ENCODE measurements around the gene MYL5. TPM values are rescaled to one million over a fixed set of nuclear protein-coding genes. Genes with fewer than 3 reads are reported as not detected.

MYL5 gene
- total RNA-seq, 1 experiment from 2014 or later = 18.0 TPM

DNA sequence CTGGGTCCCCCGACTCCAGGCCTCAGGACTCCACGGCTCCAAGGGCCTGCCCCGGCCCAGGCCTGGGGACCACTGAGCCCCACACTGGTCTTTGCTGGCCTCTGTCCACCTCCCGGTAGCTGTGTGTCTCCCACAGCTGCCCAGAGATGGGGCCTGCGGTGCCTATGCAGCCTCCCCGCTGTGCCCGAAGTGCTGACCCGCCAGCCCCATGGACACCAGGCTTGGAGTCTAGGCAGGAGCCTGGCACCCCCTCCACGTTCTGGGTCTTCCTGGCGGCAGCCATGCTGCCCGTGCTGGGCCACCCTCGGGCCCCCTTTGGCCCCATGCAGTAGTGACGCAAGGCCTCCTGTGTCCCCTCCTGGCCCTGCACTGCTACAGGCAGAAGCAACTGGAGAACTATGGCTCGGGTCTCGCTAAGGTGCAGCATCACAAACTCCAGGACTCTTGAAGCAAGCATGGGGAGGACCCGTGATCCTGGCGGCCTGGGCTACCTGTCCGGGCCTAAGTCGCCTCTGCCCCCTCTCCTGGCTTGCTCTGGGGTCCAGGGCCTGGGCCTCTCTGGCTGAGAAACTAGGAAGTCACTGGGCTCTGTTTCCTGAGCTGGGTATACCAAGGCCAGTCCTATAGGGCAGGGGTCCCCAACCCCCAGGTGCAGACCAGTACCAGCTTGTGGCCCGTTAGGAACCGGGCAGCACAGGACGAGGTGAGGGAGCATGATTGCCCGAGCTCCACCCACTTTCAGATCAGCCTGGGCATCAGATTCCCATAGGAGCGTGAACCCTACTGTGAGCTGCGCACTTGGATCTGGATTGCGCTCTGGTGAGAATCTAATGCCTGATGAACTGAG is 917 bp downstream of the MYL5 start:
- no peak overlapping the region for H4K8ac ChIP-seq (replicated peaks; ENCODE audit: insufficient read length, low read depth, low read length)
- Mint-ChIP-seq H3K36me3 (ENCODE audit: insufficient read depth in 1 of 3, low read depth in 3 of 3) (peaks cover 21 to 31% (median 29%) of the 10 kb centered on the region in 3 experiments), H3K4me1 (peaks cover 6 to 13% of the 10 kb centered on the region in 2 experiments), H3K27me3 (ENCODE audit: low read depth) (peaks cover 9% of the 10 kb centered on the region), H3K27ac (no peak overlapping the region), H3K4me3 (peak overlapping the region; percentile 93 to 96), H3K9me3 (no peaks in the 10 kb centered on the region; a peak in 1 of 5 replicates)
- no peak overlapping the region for H3K4ac ChIP-seq (ENCODE audit: low read depth, low read length)
- no peak overlapping the region for H2AFZ ChIP-seq (ENCODE audit: low read length)
- no peak overlapping the region for H2BK15ac ChIP-seq (ENCODE audit: low read depth, low read length)
- H2BK12ac ChIP-seq (ENCODE audit: insufficient read length, low read depth, low read length) = no peak overlapping the region
- no peak overlapping the region for H2AK5ac ChIP-seq (ENCODE audit: insufficient read length, low read length)
- TF ChIP-seq, protein P1, sequence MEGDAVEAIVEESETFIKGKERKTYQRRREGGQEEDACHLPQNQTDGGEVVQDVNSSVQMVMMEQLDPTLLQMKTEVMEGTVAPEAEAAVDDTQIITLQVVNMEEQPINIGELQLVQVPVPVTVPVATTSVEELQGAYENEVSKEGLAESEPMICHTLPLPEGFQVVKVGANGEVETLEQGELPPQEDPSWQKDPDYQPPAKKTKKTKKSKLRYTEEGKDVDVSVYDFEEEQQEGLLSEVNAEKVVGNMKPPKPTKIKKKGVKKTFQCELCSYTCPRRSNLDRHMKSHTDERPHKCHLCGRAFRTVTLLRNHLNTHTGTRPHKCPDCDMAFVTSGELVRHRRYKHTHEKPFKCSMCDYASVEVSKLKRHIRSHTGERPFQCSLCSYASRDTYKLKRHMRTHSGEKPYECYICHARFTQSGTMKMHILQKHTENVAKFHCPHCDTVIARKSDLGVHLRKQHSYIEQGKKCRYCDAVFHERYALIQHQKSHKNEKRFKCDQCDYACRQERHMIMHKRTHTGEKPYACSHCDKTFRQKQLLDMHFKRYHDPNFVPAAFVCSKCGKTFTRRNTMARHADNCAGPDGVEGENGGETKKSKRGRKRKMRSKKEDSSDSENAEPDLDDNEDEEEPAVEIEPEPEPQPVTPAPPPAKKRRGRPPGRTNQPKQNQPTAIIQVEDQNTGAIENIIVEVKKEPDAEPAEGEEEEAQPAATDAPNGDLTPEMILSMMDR (conservative IDR thresholded peaks at IDR 0.05) = no peak
- H3K56ac ChIP-seq (ENCODE audit: insufficient read length, low read depth, low read length) = no peak overlapping the region
- peaks cover 14% of the 10 kb centered on the region for H3K23me2 ChIP-seq (ENCODE audit: insufficient read length, low read depth, low read length, poor library complexity, severe bottlenecking)
- peaks cover 4% of the 10 kb centered on the region for H4K20me1 ChIP-seq (ENCODE audit: control insufficient read depth, insufficient read depth, insufficient read length)
- WGBS (ENCODE audit: extremely low coverage, insufficient read length, low lambda C conversion rate) = no CpG with 5 or more reads among the region's 26 CpGs
- H4K91ac ChIP-seq (ENCODE audit: insufficient read length, low read depth, low read length) = no peak overlapping the region
- H3K4me1 ChIP-seq (ENCODE audit: insufficient read depth, low read length) = 0 out of 2 replicates have a peak, but pooled peaks cover 3% of the 10 kb centered on the region
- H3T11ph ChIP-seq (ENCODE audit: low read length) = no peak overlapping the region
- H3K9ac ChIP-seq (ENCODE audit: extremely low read depth, insufficient read length, low read length) = peak overlapping the region; percentile 34
- no peak overlapping the region for H2BK120ac ChIP-seq (ENCODE audit: low read depth, low read length, poor library complexity, severe bottlenecking)
- H3K79me1 ChIP-seq (ENCODE audit: insufficient read depth, low read depth, low read length, poor library complexity, severe bottlenecking) = peaks cover 3% of the 10 kb centered on the region
- peak overlapping the region; percentile 32 for H3K4me2 ChIP-seq (ENCODE audit: insufficient read depth, insufficient read length, low read length)
- no peak overlapping the region for H4K5ac ChIP-seq (ENCODE audit: insufficient read length, low read depth, low read length)
- H3K27ac ChIP-seq (ENCODE audit: insufficient read length, low read depth, low read length) = no peak overlapping the region
- no peak overlapping the region for H3K23ac ChIP-seq (ENCODE audit: insufficient read length, low read depth, low read length)
- H3K18ac ChIP-seq (ENCODE audit: insufficient read length, low read depth, low read length) = no peak overlapping the region
- no peak overlapping the region for H2BK20ac ChIP-seq (ENCODE audit: low read depth, low read length, poor library complexity, severe bottlenecking)
- no peak overlapping the region; the same call in 1 of the 2 replicates for H3K14ac ChIP-seq (ENCODE audit: insufficient read depth, low read length)
- H3K9me3 ChIP-seq (ENCODE audit: control insufficient read depth, low read depth, low read length) = no peaks in the 10 kb centered on the region
- no peaks in the 10 kb centered on the region for H3K27me3 ChIP-seq (ENCODE audit: insufficient read depth, low read length)
- H2BK5ac ChIP-seq (ENCODE audit: insufficient read length, low read length) = no peak overlapping the region
- DNase-seq = peak; percentile 31
- peaks cover 5% of the 10 kb centered on the region; the same call in 1 of the 2 replicates for H3K79me2 ChIP-seq (ENCODE audit: insufficient read depth, low read length)

Measured in H9 (cell line).